H54 (cell line): ENCODE results near the gene ANKRD33.

ENCODE experiments used
- DNase-seq: peaks from one replicate; pipeline ENCODE4 v3.0.0; 2011; ENCODE audit warnings: low spot score, mixed read lengths; ENCODE audit not compliant: insufficient read length
- FAIRE-seq: peaks from 3 replicates; lab custom pipeline; 2011; peaks lifted over from hg19 to GRCh38; lab: Jason Lieb, UNC
- POLR2A ChIP-seq: IDR thresholded peaks from 2 replicates; pipeline ENCODE4 v1.6.1; 2011; ENCODE audit warnings: low read depth, mild to moderate bottlenecking, low read length

Gene ANKRD33

DNA sequence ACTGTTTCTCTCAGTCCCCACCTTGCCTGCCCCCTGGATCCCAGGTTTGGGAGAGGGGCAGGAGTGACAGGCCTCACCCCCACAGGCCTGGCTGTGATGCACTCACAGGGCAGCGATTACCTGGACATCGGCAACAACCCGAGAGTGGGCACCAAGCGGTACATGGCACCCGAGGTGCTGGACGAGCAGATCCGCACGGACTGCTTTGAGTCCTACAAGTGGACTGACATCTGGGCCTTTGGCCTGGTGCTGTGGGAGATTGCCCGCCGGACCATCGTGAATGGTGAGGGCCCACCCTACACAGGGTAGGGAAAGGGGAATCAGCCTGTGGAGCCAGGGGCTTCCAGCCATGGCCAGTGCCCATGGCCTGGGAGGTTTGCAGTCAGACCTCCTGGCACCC is 28.0 kb downstream of the ANKRD33 start:
- no peak for FAIRE-seq

DNA sequence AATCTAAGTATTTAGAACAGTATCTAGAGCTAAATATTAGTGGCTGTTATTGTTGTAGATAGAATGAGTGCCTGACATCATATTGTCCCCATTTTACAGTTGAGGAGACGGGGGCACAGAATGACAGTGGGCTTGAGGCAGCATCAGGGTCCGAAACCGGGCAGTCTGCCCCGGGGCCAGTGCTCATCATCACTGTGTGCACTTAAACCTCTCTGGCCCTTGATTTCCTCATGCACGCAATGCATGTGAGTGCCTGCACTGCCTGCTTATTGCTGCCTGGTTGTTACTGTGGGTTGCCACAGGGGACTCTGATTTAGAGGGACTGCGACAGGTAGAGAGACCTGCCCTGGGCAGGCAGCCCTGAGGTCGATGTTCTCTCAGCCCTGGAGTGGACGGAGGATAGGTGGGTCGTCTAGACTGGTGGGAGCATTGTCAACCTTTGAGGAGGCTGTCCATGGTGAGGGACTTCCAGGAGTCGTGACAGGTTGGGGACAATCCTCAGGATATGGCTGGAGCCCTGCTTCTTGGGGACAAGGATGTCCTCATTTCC is 29.2 kb downstream of the ANKRD33 start:
- no peak for FAIRE-seq
- no peak for DNase-seq
- TF ChIP-seq POLR2A = no peak

More for the DNA sequence above, 28.0 kb downstream of the ANKRD33 start:
- no peak for DNase-seq
- no peak for TF ChIP-seq POLR2A

DNA sequence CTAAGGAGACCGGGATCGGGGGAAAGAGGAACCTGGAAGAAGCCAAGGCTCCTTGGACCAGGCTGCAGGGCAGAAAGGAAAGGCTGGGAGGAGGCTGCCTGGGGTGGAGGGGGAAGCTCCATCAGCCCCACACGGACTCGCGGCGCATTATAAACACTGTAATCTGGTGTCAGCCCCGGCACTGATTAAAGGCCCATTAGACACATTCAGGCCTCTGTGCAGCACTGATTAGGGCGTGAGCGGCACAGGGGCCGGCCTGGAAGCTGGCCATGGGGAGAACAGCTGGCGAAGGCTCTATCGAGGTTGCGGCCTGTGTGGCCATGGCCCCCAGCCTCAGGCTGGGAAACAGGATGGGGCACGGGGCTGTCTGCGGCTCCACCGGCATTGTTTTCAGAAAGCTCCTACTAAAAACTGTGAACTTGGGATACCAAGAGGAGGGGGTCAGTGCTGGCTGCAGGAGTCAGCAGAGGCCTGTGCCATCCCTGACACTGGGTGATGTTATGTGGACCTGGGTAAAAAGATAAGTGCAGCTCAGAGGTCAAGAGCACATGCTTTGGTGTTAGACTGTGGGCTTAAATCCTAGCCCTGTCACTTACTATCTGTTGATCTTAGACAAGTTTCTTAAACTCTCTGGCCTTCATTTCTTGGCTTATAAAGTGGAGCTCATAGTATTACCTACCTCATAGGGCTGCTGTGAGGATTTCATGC is 30.0 kb downstream of the ANKRD33 start:
- DNase-seq = no peak
- no peak for TF ChIP-seq POLR2A
- FAIRE-seq = no peak

DNA sequence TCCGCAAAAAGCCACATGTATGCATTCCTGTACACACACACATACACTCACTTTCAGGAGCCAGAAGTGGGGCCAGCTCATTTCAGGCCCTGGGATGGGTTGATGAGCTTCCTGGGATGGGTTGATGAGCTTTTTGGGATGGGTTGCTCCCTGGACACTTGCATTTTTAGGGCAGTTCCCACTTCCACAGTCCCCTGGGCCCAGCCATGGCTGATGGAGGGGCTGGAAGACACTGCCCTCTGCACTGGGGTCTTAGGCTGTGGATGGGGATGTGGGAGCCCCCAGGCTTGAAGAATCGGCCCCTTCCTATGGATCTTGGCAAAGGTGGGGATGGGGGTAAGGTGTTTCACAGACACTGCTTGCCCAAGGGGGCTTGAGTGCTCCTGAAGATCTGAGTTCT is 32.1 kb downstream of the ANKRD33 start:
- no peak for DNase-seq
- no peak for TF ChIP-seq POLR2A
- no peak for FAIRE-seq

DNA sequence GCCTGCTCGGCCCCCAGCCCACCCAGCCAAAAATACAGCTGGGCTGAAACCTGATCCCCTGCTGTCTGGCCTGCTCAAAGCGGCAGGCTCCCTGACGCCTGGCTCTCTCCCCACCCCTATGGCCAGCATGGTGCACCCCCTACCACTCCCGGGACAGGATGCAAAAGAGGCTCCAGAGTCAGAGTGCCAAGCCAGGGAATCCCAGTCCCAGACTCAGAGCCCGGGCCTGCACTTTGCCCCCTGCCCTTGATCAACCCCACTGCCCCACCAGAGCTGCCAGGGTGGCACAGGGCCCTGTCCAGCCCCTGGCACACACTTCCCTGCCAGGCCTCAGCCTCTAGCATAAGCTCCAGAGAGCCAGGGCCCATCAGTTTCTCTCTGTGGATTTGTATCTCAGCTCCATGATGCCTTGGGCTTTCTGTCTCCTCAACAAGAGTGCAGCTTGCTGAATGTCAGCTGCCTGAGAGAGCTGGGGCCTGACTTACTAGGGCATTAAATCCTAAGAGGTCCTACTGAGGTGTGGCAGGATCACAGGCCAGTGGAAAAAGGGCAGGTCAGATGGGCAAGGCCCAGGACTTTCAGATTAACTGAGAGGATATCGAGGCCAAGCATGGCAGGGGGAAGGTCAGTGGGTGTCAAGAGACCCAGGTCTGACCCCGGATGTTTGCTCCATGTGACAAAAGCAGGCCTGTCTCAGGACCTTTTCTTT is 33.3 kb downstream of the ANKRD33 start:
- FAIRE-seq = no peak
- no peak for TF ChIP-seq POLR2A
- DNase-seq = no peak

DNA sequence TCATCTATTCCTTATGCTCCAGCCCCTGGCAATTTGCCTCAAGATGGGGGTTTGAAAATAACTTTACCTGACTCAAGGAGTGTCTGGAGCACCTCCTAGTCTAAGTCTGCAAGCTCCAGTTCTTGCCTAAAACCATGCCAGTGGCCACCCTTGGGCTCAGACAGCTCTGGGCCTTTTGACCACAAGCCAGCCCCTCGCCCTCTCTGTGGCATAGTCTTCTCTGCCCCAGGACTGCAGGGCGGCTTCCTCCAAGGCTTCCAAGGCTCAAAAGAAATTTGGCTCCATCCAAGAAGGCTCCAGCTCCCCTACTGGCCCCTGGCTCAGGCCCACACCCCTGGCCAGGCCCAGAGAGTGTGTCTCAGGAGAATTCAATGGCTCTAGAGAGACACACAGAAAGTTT is 34.2 kb downstream of the ANKRD33 start:
- TF ChIP-seq POLR2A = no peak
- DNase-seq = no peak
- no peak for FAIRE-seq

DNA sequence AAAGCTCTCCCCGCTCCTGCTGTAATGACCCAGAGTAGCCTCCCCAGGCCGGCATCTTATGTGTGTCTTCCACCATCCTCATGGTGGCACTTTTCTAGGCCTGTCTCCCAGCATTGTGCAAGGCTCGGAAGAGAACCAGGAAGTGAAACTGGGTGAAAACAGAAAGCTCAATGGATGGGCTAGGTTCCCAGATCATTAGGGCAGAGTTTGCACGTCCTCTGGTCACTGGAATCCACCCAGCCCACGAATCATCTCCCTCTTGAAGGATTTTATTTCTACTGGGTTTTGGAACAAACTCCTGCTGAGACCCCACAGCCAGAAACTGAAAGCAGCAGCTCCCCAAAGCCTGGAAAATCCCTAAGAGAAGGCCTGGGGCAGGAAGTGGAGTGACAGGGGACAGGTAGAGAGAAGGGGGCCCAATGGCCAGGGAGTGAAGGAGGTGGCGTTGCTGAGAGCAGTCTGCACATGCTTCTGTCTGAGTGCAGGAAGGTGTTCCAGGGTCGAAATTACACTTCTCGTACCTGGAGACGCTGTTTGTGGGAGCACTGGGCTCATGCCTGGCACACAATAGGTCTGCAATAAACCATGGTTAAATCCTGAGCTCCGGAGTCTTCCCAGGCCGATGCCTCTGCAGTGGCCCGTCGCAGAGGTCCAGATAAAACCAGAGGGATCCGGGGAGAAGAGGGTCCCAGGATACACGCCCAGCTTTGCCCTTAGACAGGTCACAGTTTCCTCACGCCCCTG is 35.0 kb downstream of the ANKRD33 start:
- FAIRE-seq (no peak), DNase-seq (no peak)
- no peak for TF ChIP-seq POLR2A

DNA sequence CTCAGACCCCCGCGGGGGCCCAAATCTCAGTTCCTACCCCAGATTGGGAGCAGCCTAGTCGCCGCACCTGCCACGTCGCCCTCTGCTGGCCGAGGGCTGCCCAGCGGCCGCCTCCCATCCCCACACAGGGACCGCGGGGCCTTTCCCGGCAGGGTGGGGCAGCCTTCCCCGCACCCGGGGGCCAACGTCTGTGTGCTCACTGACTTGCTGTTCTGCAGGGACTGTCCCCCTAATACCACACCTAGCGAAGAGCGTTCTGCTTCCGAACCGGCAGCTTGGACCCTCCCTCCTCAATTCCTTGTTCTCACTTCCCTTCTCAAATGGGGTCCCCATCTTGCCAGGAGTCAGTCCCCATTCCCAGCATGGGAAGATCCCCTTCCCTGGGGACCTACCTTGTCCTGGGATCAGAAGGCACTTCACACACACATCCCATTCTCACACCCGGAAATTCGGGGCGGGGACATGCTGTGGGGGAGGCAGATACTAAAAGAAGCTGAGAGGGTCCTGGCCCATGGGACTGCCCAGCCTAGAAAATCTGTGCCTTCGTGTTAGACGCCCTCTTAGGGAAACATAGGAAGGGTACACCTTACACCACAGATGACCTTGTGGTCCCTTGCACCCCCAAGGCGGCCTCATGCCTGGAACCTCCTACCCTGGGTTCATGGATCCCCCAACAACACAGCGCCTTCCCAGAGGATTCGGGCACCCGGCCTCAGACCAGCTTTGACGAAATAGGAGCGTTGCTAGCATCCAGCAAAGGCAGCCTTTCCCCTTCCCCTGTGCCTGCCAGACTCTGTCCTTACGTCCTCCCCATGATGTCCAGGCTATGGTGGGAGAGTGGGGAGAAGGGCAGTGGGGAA is 35.8 kb downstream of the ANKRD33 start:
- FAIRE-seq = no peak
- no peak for TF ChIP-seq POLR2A
- no peak for DNase-seq

DNA sequence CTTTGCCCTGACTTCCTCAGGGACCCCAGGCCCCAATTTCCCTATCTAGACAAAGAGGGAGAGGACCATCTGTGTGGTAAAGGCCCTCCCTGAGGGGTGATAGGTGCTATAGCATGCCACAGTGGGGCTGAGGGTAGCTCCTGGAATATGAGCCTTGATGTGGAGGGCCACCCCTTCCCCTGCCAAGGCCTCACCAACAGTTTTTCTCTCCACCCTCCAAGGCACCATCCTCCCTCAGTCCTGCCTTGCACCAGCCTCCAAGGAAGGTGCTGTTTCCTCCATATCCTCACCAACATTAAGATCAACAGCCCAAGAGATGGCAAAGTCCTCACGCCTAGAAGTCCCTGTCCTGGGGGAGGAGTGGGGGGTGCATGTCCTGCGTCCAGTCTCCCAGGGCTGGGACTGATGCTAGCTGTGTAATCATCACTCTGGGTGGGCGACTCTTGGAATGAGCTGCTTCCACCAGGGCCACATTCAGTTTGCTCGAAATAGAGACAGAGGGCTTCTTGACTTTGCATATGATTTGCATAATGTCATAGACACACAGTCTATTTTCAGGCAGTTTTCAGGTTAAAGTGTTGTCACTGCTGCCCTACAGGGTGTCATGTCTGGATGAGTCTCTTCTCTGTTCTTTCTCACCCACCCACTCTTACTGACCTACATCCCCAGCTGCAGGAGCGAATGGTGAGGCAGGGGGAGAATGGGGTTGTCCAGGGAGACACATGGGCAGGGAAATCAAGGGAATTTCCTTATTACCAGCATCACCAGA is 36.8 kb downstream of the ANKRD33 start:
- no peak for TF ChIP-seq POLR2A
- DNase-seq = no peak
- no peak for FAIRE-seq

DNA sequence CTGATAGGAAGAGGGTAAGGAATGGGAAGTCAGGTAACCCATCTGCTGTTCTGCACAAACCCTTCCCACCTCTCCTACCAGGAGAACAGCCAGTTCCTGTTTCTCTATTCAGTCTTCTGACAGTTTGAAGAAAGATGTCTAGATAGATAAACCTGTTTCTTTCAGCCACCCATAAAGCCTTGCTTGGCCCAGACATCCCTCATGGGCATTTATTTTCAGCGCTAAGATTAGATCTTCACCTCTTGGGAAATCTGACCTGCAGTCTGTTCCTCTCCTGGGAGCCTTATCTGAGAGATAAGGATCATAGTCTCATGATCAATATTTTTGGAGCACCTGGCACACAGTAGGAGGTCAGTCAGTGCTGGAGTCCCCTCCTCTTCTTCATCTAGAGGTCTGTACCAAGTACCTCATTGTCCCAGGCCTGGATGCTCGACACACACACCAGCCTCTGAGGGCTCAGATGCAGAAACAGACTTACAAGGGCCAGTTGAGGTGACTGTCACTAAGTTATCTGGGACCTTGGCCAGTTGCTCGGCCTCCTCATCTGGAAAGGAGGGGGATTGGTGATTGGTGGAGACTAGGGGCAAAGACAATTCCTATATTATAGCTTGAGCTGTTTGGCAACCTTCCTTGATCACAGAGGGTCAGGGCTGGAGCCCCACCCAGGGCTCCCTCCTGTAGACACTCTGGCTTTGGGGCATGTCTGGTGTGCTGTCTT is 37.6 kb downstream of the ANKRD33 start:
- no peak for FAIRE-seq
- no peak for DNase-seq
- no peak for TF ChIP-seq POLR2A

DNA sequence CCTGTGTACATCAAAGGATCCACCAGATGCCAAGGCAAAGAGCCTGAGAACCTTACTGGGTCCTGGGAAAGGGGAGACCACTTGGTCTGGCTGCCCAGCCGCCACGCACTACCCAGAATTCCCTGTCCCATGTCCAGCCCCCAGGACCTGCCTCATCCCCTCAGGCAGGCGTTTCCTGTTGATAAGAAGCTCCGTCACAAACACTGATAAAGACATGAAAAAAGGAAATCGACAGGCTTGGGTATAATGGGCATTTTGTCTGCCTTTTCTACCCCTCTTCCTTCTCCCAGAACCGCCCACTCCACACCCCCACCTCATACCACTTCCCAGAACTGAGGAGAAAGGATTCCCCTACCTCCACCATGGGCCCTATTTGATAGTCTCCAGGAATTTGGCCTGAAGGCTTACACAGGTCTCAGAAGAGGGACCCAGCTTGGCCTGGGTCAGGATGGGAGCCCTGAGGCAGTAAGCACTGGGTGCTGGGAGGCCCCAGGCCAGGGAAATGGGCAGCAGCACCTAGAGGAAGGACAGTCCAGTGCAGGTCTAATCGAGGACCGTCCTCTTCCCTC is 38.2 kb downstream of the ANKRD33 start:
- TF ChIP-seq POLR2A = no peak
- no peak for DNase-seq
- no peak for FAIRE-seq

DNA sequence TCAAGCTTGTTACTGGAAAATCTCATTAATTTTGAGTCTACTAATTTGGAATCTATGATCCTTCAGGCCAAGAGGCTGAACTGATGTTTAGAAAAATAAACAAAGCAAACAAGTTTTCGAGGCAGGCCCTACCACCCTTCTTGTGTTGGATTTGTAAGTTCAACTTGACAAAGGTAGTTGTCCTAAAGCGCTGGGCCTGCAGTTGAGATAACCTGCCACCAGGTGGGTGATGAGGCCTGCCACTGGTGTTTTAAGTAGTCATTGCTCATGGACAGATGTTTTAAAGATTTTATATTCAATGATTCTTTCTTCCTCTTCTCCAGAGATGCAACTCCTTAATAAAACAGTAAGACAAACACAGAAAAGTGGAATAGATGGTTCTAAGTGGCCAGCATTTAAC is 38.8 kb downstream of the ANKRD33 start:
- no peak for FAIRE-seq

More for the DNA sequence above, 38.8 kb downstream of the ANKRD33 start:
- no peak for DNase-seq
- TF ChIP-seq POLR2A = no peak
